ENCODE measurements around the gene CBFA2T3.

Gene CBFA2T3

GRCh38 chr16:88969361-88969831, 7.6 kb downstream of the CBFA2T3 start:
- Histone ChIP-seq H3K27ac (ENCODE audit: extremely low read depth, low read depth, low read length) (no peak overlapping the region), H3K4me1 (ENCODE audit: control insufficient read depth, insufficient read depth, low read length) (no peaks in the 10 kb centered on the region), H3K36me3 (ENCODE audit: control insufficient read depth in 2 of 2, insufficient read depth in 1 of 2, low read length in 2 of 2) (no peaks in the 10 kb centered on the region), H3K9me3 (ENCODE audit: control insufficient read depth, insufficient read depth, low read depth, low read length) (no peaks in the 10 kb centered on the region), H3K4me3 (ENCODE audit: low read depth, low read length) (no peak overlapping the region)
- TF ChIP-seq ZNF184 (tag by site-specific recombination; IDR thresholded peaks at IDR 0.05), result no peak
- no peak for TF ChIP-seq GLI4 (tag by site-specific recombination; IDR thresholded peaks at IDR 0.05)
- no peak for TF ChIP-seq ZSCAN5A (tag by site-specific recombination; IDR thresholded peaks at IDR 0.05)
- no peak for TF ChIP-seq INSM2 (tag by site-specific recombination; IDR thresholded peaks at IDR 0.05)
- TF ChIP-seq RBAK (tag by site-specific recombination; IDR thresholded peaks at IDR 0.05), result no peak
- no peak for TF ChIP-seq ZNF23 (tag by site-specific recombination; IDR thresholded peaks at IDR 0.05; ENCODE audit: borderline replicate concordance)
- TF ChIP-seq ZBTB21 (tag by site-specific recombination; IDR thresholded peaks at IDR 0.05), result no peak
- TF ChIP-seq, protein P1, sequence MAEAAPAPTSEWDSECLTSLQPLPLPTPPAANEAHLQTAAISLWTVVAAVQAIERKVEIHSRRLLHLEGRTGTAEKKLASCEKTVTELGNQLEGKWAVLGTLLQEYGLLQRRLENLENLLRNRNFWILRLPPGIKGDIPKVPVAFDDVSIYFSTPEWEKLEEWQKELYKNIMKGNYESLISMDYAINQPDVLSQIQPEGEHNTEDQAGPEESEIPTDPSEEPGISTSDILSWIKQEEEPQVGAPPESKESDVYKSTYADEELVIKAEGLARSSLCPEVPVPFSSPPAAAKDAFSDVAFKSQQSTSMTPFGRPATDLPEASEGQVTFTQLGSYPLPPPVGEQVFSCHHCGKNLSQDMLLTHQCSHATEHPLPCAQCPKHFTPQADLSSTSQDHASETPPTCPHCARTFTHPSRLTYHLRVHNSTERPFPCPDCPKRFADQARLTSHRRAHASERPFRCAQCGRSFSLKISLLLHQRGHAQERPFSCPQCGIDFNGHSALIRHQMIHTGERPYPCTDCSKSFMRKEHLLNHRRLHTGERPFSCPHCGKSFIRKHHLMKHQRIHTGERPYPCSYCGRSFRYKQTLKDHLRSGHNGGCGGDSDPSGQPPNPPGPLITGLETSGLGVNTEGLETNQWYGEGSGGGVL (tag by site-specific recombination; IDR thresholded peaks at IDR 0.05), result no peak
- no peak for TF ChIP-seq ZEB2 (tag by site-specific recombination; IDR thresholded peaks at IDR 0.05)
- no peak for TF ChIP-seq ZNF214 (tag by site-specific recombination; IDR thresholded peaks at IDR 0.05; ENCODE audit: borderline replicate concordance)
- TF ChIP-seq OVOL3 (tag by site-specific recombination; IDR thresholded peaks at IDR 0.05), result no peak
- TF ChIP-seq ZNF830 (tag by site-specific recombination; IDR thresholded peaks at IDR 0.05; ENCODE audit: low read depth), result no peak
- no peak for TF ChIP-seq ZBTB48 (tag by site-specific recombination; IDR thresholded peaks at IDR 0.05)
- no peak for TF ChIP-seq ZNF202 (tag by site-specific recombination; IDR thresholded peaks at IDR 0.05; ENCODE audit: borderline replicate concordance)
- TF ChIP-seq, protein P2, sequence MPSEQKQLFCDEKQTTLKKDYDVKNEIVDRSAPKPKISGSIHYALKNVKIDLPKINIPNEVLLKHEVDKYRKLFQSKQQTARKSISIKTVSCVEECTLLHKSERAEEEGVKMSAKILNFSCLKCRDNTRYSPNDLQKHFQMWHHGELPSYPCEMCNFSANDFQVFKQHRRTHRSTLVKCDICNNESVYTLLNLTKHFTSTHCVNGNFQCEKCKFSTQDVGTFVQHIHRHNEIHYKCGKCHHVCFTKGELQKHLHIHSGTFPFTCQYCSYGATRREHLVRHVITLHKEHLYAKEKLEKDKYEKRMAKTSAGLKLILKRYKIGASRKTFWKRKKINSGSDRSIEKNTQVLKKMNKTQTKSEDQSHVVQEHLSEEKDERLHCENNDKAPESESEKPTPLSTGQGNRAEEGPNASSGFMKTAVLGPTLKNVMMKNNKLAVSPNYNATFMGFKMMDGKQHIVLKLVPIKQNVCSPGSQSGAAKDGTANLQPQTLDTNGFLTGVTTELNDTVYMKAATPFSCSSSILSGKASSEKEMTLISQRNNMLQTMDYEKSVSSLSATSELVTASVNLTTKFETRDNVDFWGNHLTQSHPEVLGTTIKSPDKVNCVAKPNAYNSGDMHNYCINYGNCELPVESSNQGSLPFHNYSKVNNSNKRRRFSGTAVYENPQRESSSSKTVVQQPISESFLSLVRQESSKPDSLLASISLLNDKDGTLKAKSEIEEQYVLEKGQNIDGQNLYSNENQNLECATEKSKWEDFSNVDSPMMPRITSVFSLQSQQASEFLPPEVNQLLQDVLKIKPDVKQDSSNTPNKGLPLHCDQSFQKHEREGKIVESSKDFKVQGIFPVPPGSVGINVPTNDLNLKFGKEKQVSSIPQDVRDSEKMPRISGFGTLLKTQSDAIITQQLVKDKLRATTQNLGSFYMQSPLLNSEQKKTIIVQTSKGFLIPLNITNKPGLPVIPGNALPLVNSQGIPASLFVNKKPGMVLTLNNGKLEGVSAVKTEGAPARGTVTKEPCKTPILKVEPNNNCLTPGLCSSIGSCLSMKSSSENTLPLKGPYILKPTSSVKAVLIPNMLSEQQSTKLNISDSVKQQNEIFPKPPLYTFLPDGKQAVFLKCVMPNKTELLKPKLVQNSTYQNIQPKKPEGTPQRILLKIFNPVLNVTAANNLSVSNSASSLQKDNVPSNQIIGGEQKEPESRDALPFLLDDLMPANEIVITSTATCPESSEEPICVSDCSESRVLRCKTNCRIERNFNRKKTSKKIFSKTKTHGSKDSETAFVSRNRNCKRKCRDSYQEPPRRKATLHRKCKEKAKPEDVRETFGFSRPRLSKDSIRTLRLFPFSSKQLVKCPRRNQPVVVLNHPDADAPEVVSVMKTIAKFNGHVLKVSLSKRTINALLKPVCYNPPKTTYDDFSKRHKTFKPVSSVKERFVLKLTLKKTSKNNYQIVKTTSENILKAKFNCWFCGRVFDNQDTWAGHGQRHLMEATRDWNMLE (tag by site-specific recombination; conservative IDR thresholded peaks at IDR 0.05; ENCODE audit: low read depth), result no peak
- TF ChIP-seq KLF7 (tag by site-specific recombination; IDR thresholded peaks at IDR 0.05; ENCODE audit: borderline replicate concordance), result no peak
- no peak for TF ChIP-seq ZNF16 (tag by site-specific recombination; IDR thresholded peaks at IDR 0.05; ENCODE audit: low read depth)
- TF ChIP-seq ZNF423 (tag by site-specific recombination; IDR thresholded peaks at IDR 0.05), result no peak
- no peak for TF ChIP-seq ZNF19 (tag by site-specific recombination; IDR thresholded peaks at IDR 0.05; ENCODE audit: low read depth)
- TF ChIP-seq PATZ1 (tag by site-specific recombination; IDR thresholded peaks at IDR 0.05), result no peak
- CTCF ChIA-PET, result no interaction called here
- POLR2A ChIA-PET, result no interaction called here

All from HEK293 (cell line).